ENCODE results near the gene ZNF787.

Gene ZNF787

DNA sequence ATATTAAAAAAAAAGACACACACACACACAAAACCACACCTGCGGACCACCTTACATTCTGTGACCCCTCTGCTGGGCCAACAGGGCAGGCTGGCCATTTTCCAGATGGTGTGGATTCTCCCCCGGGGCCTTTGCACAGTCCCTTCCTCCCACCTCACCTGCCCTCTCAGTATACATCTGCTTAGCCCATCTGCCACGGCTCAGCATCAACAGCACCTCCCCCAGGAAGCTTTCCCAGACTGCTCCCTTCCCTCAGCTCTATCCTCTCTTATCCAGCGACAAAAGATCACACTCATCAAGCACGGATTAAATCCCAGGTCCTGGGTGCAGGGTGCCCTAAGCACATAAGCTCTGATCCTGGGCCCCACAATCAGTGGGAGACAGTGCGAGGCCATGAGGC lies 4.5 kb downstream of the ZNF787 start:
- no peak overlapping the region for H3K27ac ChIP-seq (replicated peaks)
- no peaks in the 10 kb centered on the region for H3K27me3 ChIP-seq (ENCODE audit: insufficient read depth, poor library complexity, severe bottlenecking)
- no peak for TF ChIP-seq SPI1 (IDR thresholded peaks at IDR 0.05; ENCODE audit: borderline replicate concordance, low read depth)
- TF ChIP-seq POLR2AphosphoS5 (IDR thresholded peaks at IDR 0.05; ENCODE audit: low read depth) = no peak
- no peak for TF ChIP-seq REST (IDR thresholded peaks at IDR 0.05; ENCODE audit: insufficient replicate concordance, low read depth)
- TF ChIP-seq CTCF (IDR thresholded peaks at IDR 0.05; ENCODE audit: insufficient read depth, low read length) = no peak
- TF ChIP-seq GABPA (IDR thresholded peaks at IDR 0.05; ENCODE audit: low read depth) = no peak
- DNase-seq (ENCODE audit: low read depth in 1 of 2, low spot score in 1 of 2) = no peak
- no peak overlapping the region for H3K4me3 ChIP-seq (replicated peaks; ENCODE audit: insufficient read depth, low read length)

- no peak for DNase-seq (ENCODE audit: low read depth in 1 of 2, low spot score in 1 of 2)
- Histone ChIP-seq H3K4me3 (replicated peaks; ENCODE audit: insufficient read depth, low read length) (no peak overlapping the region), H3K27me3 (ENCODE audit: insufficient read depth, poor library complexity, severe bottlenecking) (no peaks in the 10 kb centered on the region), H3K27ac (replicated peaks) (no peak overlapping the region)
- no peak for TF ChIP-seq SPI1 (IDR thresholded peaks at IDR 0.05; ENCODE audit: borderline replicate concordance, low read depth)
- no peak for TF ChIP-seq POLR2AphosphoS5 (IDR thresholded peaks at IDR 0.05; ENCODE audit: low read depth)
- TF ChIP-seq CTCF (IDR thresholded peaks at IDR 0.05; ENCODE audit: insufficient read depth, low read length) = no peak
- no peak for TF ChIP-seq REST (IDR thresholded peaks at IDR 0.05; ENCODE audit: insufficient replicate concordance, low read depth)
- no peak for TF ChIP-seq GABPA (IDR thresholded peaks at IDR 0.05; ENCODE audit: low read depth)
Measured at GRCh38 chr19:56115490-56115889, 5.6 kb downstream of the ZNF787 start.

GRCh38 chr19:56114778-56115110 lies 6.4 kb downstream of the ZNF787 start:
- Histone ChIP-seq H3K27ac (replicated peaks) (no peak overlapping the region), H3K27me3 (ENCODE audit: insufficient read depth, poor library complexity, severe bottlenecking) (no peaks in the 10 kb centered on the region), H3K4me3 (replicated peaks; ENCODE audit: insufficient read depth, low read length) (no peak overlapping the region)
- TF ChIP-seq CTCF (IDR thresholded peaks at IDR 0.05; ENCODE audit: insufficient read depth, low read length) = no peak
- no peak for TF ChIP-seq REST (IDR thresholded peaks at IDR 0.05; ENCODE audit: insufficient replicate concordance, low read depth)
- TF ChIP-seq SPI1 (IDR thresholded peaks at IDR 0.05; ENCODE audit: borderline replicate concordance, low read depth) = no peak
- no peak for TF ChIP-seq POLR2AphosphoS5 (IDR thresholded peaks at IDR 0.05; ENCODE audit: low read depth)
- no peak for TF ChIP-seq GABPA (IDR thresholded peaks at IDR 0.05; ENCODE audit: low read depth)
- DNase-seq (ENCODE audit: low read depth in 1 of 2, low spot score in 1 of 2) = no peak
